GM12878 (cell line): Measurements from ENCODE around the gene CARS2. TPM values are rescaled to one million over a fixed set of nuclear protein-coding genes. Genes with fewer than 3 reads are reported as not detected.

ENCODE experiments used
- ATAC-seq: fragments of 200-7000 bp; cut with Tn5 transposase; 3 replicates; pipeline ENCODE4 v1.9.1; 2020; ENCODE audit warnings: mild to moderate bottlenecking, moderate library complexity
- BruUV-seq: library from RNA; stranded (reverse); fragments of 400-500 nt; replicated peaks from 2 replicates; lab custom pipeline; 2021; lab: Mats Ljungman, UMichigan
- CTCF ChIA-PET: fragments of 300-600 bp; sonication (Branson Sonifier 250); formaldehyde crosslinking; extraction: SDS; loops from one replicate; lab custom pipeline; 2021; ENCODE audit warnings: inconsistent platforms; lab: Yijun Ruan, JAX
- POLR2A ChIA-PET: fragments of 350-600 bp; formaldehyde crosslinking; extraction: SDS; loops from one replicate; lab custom pipeline; 2021; ENCODE audit warnings: inconsistent platforms; lab: Charles Lee
- RAD21 ChIA-PET: fragments of 300-600 bp; sonication (Branson Sonifier 250); formaldehyde crosslinking; loops from one replicate; lab custom pipeline; 2023; ENCODE audit warnings: antibody characterized with exemption; ENCODE audit not compliant: unreplicated experiment; lab: Charles Lee
- SMC1A ChIA-PET: fragments of 300-600 bp; sonication (Branson Sonifier 250); formaldehyde crosslinking; loops from one replicate; lab custom pipeline; 2023; ENCODE audit not compliant: unreplicated experiment, uncharacterized antibody; lab: Charles Lee
- DNase-seq: peaks from one replicate; pipeline ENCODE4 v3.0.0-alpha.2; 2011; ENCODE audit warnings: low read depth, low spot score
- FAIRE-seq: peaks from 3 replicates; lab custom pipeline; 2011; peaks lifted over from hg19 to GRCh38; lab: Jason Lieb, UNC
- H2AFZ ChIP-seq: 2 replicates; pipeline ENCODE4 v1.6.0; 2011; ENCODE audit warnings: low read depth, low read length, control low read depth; ENCODE audit not compliant: control insufficient read depth
- H3K27ac ChIP-seq: 2 replicates; pipeline ENCODE4 v1.5.1; 2011; ENCODE audit warnings: control low read depth; ENCODE audit not compliant: control insufficient read depth, insufficient read depth
- H3K27me3 ChIP-seq, 2 experiments: replicated peaks in 1 of 2; 2 replicates each; pipeline versions ENCODE4 v1.6.0 to v1.6.1; 2011; ENCODE audit warnings: low read length in 1 of 2; ENCODE audit not compliant: control insufficient read depth in 2 of 2, insufficient read depth in 2 of 2
- H3K36me3 ChIP-seq, 2 experiments: 2 replicates each; pipeline ENCODE4 v1.5.1; 2011; ENCODE audit warnings: low read length in 1 of 2; ENCODE audit not compliant: control insufficient read depth in 2 of 2, insufficient read depth in 2 of 2
- H3K4me1 ChIP-seq: 2 replicates; pipeline ENCODE4 v1.6.1; 2011; ENCODE audit warnings: mild to moderate bottlenecking, low read length, moderate library complexity, mixed read lengths; ENCODE audit not compliant: control insufficient read depth, insufficient read depth
- H3K4me2 ChIP-seq: 2 replicates; pipeline ENCODE4 v1.6.0; 2011; ENCODE audit warnings: control low read depth; ENCODE audit not compliant: control insufficient read depth, insufficient read depth
- H3K4me3 ChIP-seq: fragments of 200-600 bp; sonication (generic); 2 replicates; pipeline ENCODE4 v1.5.1; 2016
- H3K79me2 ChIP-seq: 2 replicates; pipeline ENCODE4 v1.6.0; 2011; ENCODE audit warnings: low read length; ENCODE audit not compliant: control insufficient read depth, insufficient read depth
- H3K9ac ChIP-seq: 2 replicates; pipeline ENCODE4 v1.8.0; 2011; ENCODE audit warnings: low read length, control low read depth, mixed read lengths; ENCODE audit not compliant: control insufficient read depth, insufficient read depth
- H3K9me3 ChIP-seq: replicated peaks from 3 replicates; pipeline ENCODE4 v1.5.1; 2011; ENCODE audit warnings: mild to moderate bottlenecking, low read length; ENCODE audit not compliant: control insufficient read depth, insufficient read depth
- H4K20me1 ChIP-seq: 2 replicates; pipeline ENCODE4 v1.6.0; 2011; ENCODE audit not compliant: control insufficient read depth, insufficient read depth
- BMI1 ChIP-seq: fragments of 450-650 bp; IDR thresholded peaks from 2 replicates; pipeline ENCODE4 v1.6.1; 2016; ENCODE audit warnings: mild to moderate bottlenecking, moderate library complexity, borderline replicate concordance
- BRCA1 ChIP-seq: IDR thresholded peaks from 2 replicates; pipeline ENCODE4 v1.6.1; 2011; ENCODE audit warnings: low read depth, low read length, improper control_type of control experiment
- CHD1 ChIP-seq: IDR thresholded peaks from 2 replicates; pipeline ENCODE4 v1.6.1; 2012; ENCODE audit warnings: low read depth, low read length, improper control_type of control experiment
- EGR1 ChIP-seq, 2 experiments: IDR thresholded peaks; 1 replicate in 1 of 2; 2 replicates in 1 of 2; pipeline ENCODE4 v1.6.1; 2011 to 2012; ENCODE audit warnings: low read depth in 2 of 2, low read length in 2 of 2, borderline replicate concordance in 1 of 2, mild to moderate bottlenecking in 1 of 2, moderate library complexity in 1 of 2
- ETV6 ChIP-seq, 2 experiments: fragments of 450-650 bp in 1 of 2; IDR thresholded peaks in 1 of 2; conservative IDR thresholded peaks in 1 of 2; 2 replicates each; pipeline ENCODE4 v1.6.1; 2014; ENCODE audit warnings: antibody characterized with exemption in 1 of 2, borderline replicate concordance in 1 of 2, low read depth in 1 of 2, mild to moderate bottlenecking in 1 of 2, moderate library complexity in 1 of 2
- FOS ChIP-seq: IDR thresholded peaks from 3 replicates; pipeline ENCODE4 v1.6.1; 2011; ENCODE audit warnings: borderline replicate concordance; ENCODE audit not compliant: insufficient read length; ENCODE audit errors: extremely low read depth
- JUNB ChIP-seq: IDR thresholded peaks from 2 replicates; pipeline ENCODE4 v1.6.1; 2016; ENCODE audit warnings: antibody characterized with exemption, mild to moderate bottlenecking
- JUND ChIP-seq: IDR thresholded peaks from 2 replicates; pipeline ENCODE4 v1.6.1; 2012; ENCODE audit warnings: low read depth, mild to moderate bottlenecking, low read length, improper control_type of control experiment, moderate library complexity
- MEF2A ChIP-seq: IDR thresholded peaks from 2 replicates; pipeline ENCODE4 v1.6.1; 2011; ENCODE audit warnings: low read depth, mild to moderate bottlenecking, low read length, moderate library complexity; ENCODE audit not compliant: insufficient read depth
- MTA3 ChIP-seq: IDR thresholded peaks from 2 replicates; pipeline ENCODE4 v1.6.1; 2012; ENCODE audit warnings: low read length, inconsistent platforms, borderline replicate concordance
- MYC ChIP-seq: IDR thresholded peaks from 2 replicates; pipeline ENCODE4 v1.6.1; 2011; ENCODE audit warnings: mild to moderate bottlenecking, low read length, moderate library complexity, inconsistent platforms; ENCODE audit not compliant: insufficient read depth, insufficient replicate concordance, insufficient read length, severe bottlenecking
- PKNOX1 ChIP-seq: fragments of 450-650 bp; IDR thresholded peaks from 2 replicates; pipeline ENCODE4 v1.6.1; 2016; ENCODE audit warnings: mild to moderate bottlenecking
- RELA ChIP-seq: fragments of 450-650 bp; IDR thresholded peaks from 2 replicates; pipeline ENCODE4 v1.8.0; 2014; ENCODE audit warnings: borderline replicate concordance; ENCODE audit not compliant: partially characterized antibody
- SRF ChIP-seq, 2 experiments: IDR thresholded peaks; 2 replicates each; pipeline ENCODE4 v1.6.1; 2011; ENCODE audit warnings: low read depth in 2 of 2, low read length in 2 of 2, mild to moderate bottlenecking in 1 of 2, moderate library complexity in 1 of 2
- SUZ12 ChIP-seq: fragments of 200-600 bp; sonication (generic); IDR thresholded peaks from one replicate; pipeline ENCODE4 v1.6.1; 2018; ENCODE audit warnings: antibody characterized with exemption, mild to moderate bottlenecking; ENCODE audit not compliant: unreplicated experiment
- TARDBP ChIP-seq: IDR thresholded peaks from 2 replicates; pipeline ENCODE4 v1.6.1; 2016; ENCODE audit warnings: borderline replicate concordance
- TCF7 ChIP-seq: IDR thresholded peaks from 2 replicates; pipeline ENCODE4 v1.6.1; 2014; ENCODE audit warnings: antibody characterized with exemption, borderline replicate concordance
- WRNIP1 ChIP-seq: IDR thresholded peaks from 2 replicates; pipeline ENCODE4 v1.6.1; 2011; ENCODE audit warnings: low read depth, low read length, improper control_type of control experiment, borderline replicate concordance
- ZNF24 ChIP-seq: fragments of 450-650 bp; IDR thresholded peaks from 2 replicates; pipeline ENCODE4 v1.6.1; 2017; ENCODE audit warnings: antibody characterized with exemption, mild to moderate bottlenecking
- WGBS: methylation state at CpG from one replicate; pipeline ENCODE4 v1.1.6; 2016; ENCODE audit warnings: low lambda C conversion rate; ENCODE audit not compliant: insufficient replicate concordance, insufficient coverage; ENCODE audit errors: missing lambda C conversion rate; 5-methylcytosine and 5-hydroxymethylcytosine counted together
- in situ Hi-C: fragments of 300-500 bp; cut with MboI; formaldehyde crosslinking; loops from 9 replicates; pipeline ENCODE4 v1.14.3; 2018; ENCODE audit warnings: mixed read lengths
- intact Hi-C: fragments of 100-400 bp; cut with micrococcal nuclease; formaldehyde crosslinking; loops from one replicate; pipeline ENCODE4 v1.14.2; 2022; ENCODE audit not compliant: unreplicated experiment
- polyA plus RNA-seq, 11 experiments: library from polyadenylated mRNA; depleted of rRNA in 4 of 11; unstranded in 6 of 11; stranded (reverse) in 5 of 11; fragments of >200 nt; fragmentation: Nextera tagmentation in 4 of 11; fragmentation: Illumina TruSeq in 1 of 11; extraction: Ambion mirVana in 4 of 11; extraction: Trizol in 1 of 11; gene quantifications; 1 replicate in 1 of 11; 2 replicates in 10 of 11; pipeline versions ENCODE4 v1.2.1 to v1.2.3, GENCODE V29; 2011 to 2016; ENCODE audit warnings: inconsistent platforms in 2 of 11, missing spikeins in 2 of 11, low read depth in 1 of 11
- total RNA-seq, 4 experiments: library from RNA; depleted of rRNA in 3 of 4; stranded (reverse); fragments of >200 nt in 3 of 4; fragmentation: Illumina TruSeq in 1 of 4; extraction: Trizol in 1 of 4; gene quantifications; 2 replicates each; pipeline versions ENCODE4 v1.2.1 to v1.2.3, GENCODE V29; 2013 to 2021
- TF ChIP-seq, protein P1 (sequence below): fragments of 450-650 bp; IDR thresholded peaks from 2 replicates; pipeline ENCODE4 v1.6.1; 2017; ENCODE audit warnings: mild to moderate bottlenecking

CARS2 gene
- total and polyA plus RNA-seq, 10 of the 15 experiments (the other 5 are each of a cell fraction or from before 2014, with no cell fraction given): 4.2 to 101 (median 61.5) TPM

- TF ChIP-seq ZNF24 (no peak), JUNB (no peak)
Observed at GRCh38 chr13:110699148-110700145, 6.5 kb downstream of the CARS2 start (continued).

DNA sequence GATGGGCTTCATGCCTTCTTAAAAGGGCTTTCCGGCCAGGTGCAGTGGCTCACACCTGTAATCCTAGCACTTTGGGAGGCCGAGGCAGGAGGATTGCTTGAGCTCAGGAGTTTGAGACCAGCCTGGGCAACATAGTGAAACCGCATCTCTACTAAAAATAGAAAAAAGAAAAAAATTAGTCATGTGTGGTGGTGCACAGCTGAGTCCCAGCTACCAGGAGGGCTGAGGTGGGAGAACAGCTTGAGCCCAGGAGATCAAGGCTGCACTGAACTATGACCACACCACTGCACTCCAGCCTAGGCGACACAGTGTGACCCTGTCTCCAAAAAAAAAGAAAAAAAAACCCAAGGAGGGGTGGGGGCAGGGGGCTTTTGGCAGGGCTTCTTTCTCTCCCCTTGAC, 7.2 kb downstream of the CARS2 start:
- in situ Hi-C loops: no loop called here
- ChIA-PET SMC1A (no interaction called here), POLR2A (interaction anchor here (0.6 kb wide), 1 partner anchor 98 kb away, joined by 11 read pairs; no protein-coding TSS in a partner anchor), CTCF (no interaction called here), RAD21 (no interaction called here)
- DNase-seq (no peak), ATAC-seq (peak; percentile 85), FAIRE-seq (no peak)
- no peaks in the 10 kb centered on the region for H3K27me3 ChIP-seq
- no peaks in the 10 kb centered on the region for H3K9me3 ChIP-seq
- intact Hi-C loops: no loop called here
- WGBS: 0% methylated on average over 3 of the region's 4 CpGs
- H3K4me1 ChIP-seq: peaks cover 14% of the 10 kb centered on the region
- no peak overlapping the region for H3K9ac ChIP-seq
- peaks cover 9 to 30% of the 10 kb centered on the region in 2 experiments for H3K36me3 ChIP-seq
- H3K4me3 ChIP-seq: no peak overlapping the region
- H3K4me2 ChIP-seq: no peak overlapping the region
- H4K20me1 ChIP-seq: no peaks in the 10 kb centered on the region
- no TSS peak for BruUV-seq
- H3K27ac ChIP-seq: no peak overlapping the region
- H2AFZ ChIP-seq: no peak overlapping the region
- H3K79me2 ChIP-seq: peaks cover 8% of the 10 kb centered on the region
- no peak for TF ChIP-seq JUND
- no peak for TF ChIP-seq PKNOX1
- no peak for TF ChIP-seq MYC
- TF ChIP-seq MTA3: no peak
- no peak for TF ChIP-seq BMI1
- TF ChIP-seq SRF (IDR thresholded peaks at IDR 0.05; ENCODE audit: low read depth in 2 of 2, low read length in 2 of 2): no peak
- no peak for TF ChIP-seq EGR1 (IDR thresholded peaks at IDR 0.05; ENCODE audit: borderline replicate concordance in 1 of 2, low read depth in 2 of 2, low read length in 2 of 2)
- no peak for TF ChIP-seq TARDBP
- peak; percentile 53 for TF ChIP-seq MEF2A
- no peak for TF ChIP-seq RELA
- TF ChIP-seq, protein P1, sequence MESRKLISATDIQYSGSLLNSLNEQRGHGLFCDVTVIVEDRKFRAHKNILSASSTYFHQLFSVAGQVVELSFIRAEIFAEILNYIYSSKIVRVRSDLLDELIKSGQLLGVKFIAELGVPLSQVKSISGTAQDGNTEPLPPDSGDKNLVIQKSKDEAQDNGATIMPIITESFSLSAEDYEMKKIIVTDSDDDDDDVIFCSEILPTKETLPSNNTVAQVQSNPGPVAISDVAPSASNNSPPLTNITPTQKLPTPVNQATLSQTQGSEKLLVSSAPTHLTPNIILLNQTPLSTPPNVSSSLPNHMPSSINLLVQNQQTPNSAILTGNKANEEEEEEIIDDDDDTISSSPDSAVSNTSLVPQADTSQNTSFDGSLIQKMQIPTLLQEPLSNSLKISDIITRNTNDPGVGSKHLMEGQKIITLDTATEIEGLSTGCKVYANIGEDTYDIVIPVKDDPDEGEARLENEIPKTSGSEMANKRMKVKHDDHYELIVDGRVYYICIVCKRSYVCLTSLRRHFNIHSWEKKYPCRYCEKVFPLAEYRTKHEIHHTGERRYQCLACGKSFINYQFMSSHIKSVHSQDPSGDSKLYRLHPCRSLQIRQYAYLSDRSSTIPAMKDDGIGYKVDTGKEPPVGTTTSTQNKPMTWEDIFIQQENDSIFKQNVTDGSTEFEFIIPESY: no peak
- no peak for TF ChIP-seq WRNIP1
- no peak for TF ChIP-seq FOS
- no peak for TF ChIP-seq ETV6 (conservative IDR thresholded peaks at IDR 0.05 in 1 of 2, IDR thresholded peaks at IDR 0.05 in 1 of 2; ENCODE audit: borderline replicate concordance in 1 of 2, low read depth in 1 of 2)
- TF ChIP-seq CHD1: no peak
- no peak for TF ChIP-seq SUZ12
- TF ChIP-seq TCF7: no peak
- no peak for TF ChIP-seq BRCA1
